ENCODE data around the gene MLLT3. TPM values are rescaled to one million over a fixed set of nuclear protein-coding genes. Genes with fewer than 3 reads are reported as not detected.

MLLT3 gene
- total RNA-seq, 1 experiment from 2014 or later = 24.4 TPM

DNA sequence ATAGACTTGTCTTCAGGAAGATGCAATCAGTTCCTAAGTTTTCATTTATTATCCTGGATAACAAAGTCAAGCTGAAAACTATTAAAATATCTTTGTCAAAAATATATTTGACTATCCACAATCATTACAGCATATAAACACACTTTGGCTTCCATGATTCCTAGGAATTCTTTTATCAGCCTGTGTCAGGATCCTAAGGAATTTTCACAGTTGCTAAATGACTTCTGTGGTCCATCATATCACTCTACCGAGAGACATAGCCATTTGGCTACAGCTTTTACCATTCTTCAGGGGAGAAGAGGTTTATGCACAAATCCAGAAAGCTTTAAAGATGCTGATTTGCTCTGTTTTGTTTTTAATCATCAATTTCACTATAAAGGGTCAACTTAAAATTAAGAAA lies 128.3 kb downstream of the MLLT3 start:
- TF ChIP-seq, protein P1, sequence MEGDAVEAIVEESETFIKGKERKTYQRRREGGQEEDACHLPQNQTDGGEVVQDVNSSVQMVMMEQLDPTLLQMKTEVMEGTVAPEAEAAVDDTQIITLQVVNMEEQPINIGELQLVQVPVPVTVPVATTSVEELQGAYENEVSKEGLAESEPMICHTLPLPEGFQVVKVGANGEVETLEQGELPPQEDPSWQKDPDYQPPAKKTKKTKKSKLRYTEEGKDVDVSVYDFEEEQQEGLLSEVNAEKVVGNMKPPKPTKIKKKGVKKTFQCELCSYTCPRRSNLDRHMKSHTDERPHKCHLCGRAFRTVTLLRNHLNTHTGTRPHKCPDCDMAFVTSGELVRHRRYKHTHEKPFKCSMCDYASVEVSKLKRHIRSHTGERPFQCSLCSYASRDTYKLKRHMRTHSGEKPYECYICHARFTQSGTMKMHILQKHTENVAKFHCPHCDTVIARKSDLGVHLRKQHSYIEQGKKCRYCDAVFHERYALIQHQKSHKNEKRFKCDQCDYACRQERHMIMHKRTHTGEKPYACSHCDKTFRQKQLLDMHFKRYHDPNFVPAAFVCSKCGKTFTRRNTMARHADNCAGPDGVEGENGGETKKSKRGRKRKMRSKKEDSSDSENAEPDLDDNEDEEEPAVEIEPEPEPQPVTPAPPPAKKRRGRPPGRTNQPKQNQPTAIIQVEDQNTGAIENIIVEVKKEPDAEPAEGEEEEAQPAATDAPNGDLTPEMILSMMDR (IDR thresholded peaks at IDR 0.05; ENCODE audit: insufficient read depth in 1 of 2, low read depth in 1 of 2, low read length in 1 of 2, severe bottlenecking in 1 of 2, unreplicated experiment in 1 of 2) = no peak
- H3K9me3 Mint-ChIP-seq (ENCODE audit: unreplicated experiment) = no peaks in the 10 kb centered on the region

DNA sequence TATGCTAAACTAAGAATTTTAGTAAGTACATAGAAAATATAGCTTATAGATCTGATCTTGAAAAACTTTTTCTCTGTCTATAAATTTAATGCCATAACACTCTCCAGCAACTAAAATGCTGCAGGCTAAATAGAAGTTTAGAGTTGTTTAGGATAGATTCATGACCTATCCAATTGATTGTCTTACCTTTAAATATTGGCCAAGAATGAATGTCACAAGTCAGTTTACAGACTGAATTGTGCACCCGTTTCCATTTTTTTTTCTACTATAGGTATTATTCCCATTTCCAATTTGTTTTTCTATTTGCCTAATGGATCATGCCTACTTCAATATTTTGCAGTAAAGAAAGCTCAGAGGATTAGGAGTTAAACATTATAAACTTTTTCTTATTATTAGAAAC lies 129.5 kb downstream of the MLLT3 start:
- CTCF ChIA-PET = no interaction called here
- intact Hi-C loops (cut with micrococcal nuclease; ENCODE audit: unreplicated experiment) = no loop called here
- no peaks in the 10 kb centered on the region for H3K27me3 Mint-ChIP-seq (ENCODE audit: insufficient read depth, unreplicated experiment)

More for the DNA sequence above, 128.3 kb downstream of the MLLT3 start:
- H3K4me1 Mint-ChIP-seq (ENCODE audit: low read depth, unreplicated experiment) = no peaks in the 10 kb centered on the region
- H3K9me3 ChIP-seq = no peaks in the 10 kb centered on the region
- no peak overlapping the region for H3K4me3 ChIP-seq (ENCODE audit: low read depth, low read length)
- no peaks in the 10 kb centered on the region for H3K4me1 ChIP-seq
- no peak overlapping the region for H3K4me3 Mint-ChIP-seq (ENCODE audit: unreplicated experiment)
- BruUV-seq (replicated peaks) = no TSS peak
- no peaks in the 10 kb centered on the region for H3K36me3 Mint-ChIP-seq (ENCODE audit: insufficient read depth, unreplicated experiment)
- H3K27ac Mint-ChIP-seq (ENCODE audit: unreplicated experiment) = no peak overlapping the region
- no peaks in the 10 kb centered on the region for H3K27me3 ChIP-seq (replicated peaks; ENCODE audit: control insufficient read depth, insufficient read depth, low read length)
- no peaks in the 10 kb centered on the region for H3K36me3 ChIP-seq (ENCODE audit: control insufficient read depth, insufficient read depth, low read length)
- DNase-seq = no peak
- ChIA-PET CTCF (no interaction called here), POLR2A (no interaction called here)
- H3K27me3 Mint-ChIP-seq (ENCODE audit: insufficient read depth, unreplicated experiment) = no peaks in the 10 kb centered on the region
- intact Hi-C loops (cut with micrococcal nuclease; ENCODE audit: unreplicated experiment) = no loop called here

DNA sequence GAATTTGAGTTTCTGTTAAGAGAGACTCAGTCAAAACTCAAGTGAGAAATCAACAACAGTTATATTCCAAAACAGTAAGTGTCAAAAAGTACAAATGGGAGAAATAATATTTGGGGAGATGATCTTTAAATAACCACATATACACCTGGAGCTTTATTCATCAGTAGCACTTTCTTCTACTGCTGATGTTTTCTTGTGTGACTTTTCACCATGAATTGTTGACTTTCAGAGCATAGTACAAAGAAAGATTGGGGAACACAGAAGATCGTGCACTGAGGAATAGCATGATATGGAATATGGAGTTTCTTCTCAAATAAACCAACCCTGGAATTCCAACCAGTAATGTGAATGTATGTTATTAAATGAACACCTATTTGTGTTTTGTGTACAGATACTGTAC lies 130.7 kb downstream of the MLLT3 start:
- Histone ChIP-seq H3K4me1 (no peaks in the 10 kb centered on the region), H3K9me3 (no peaks in the 10 kb centered on the region), H3K27me3 (replicated peaks; ENCODE audit: control insufficient read depth, insufficient read depth, low read length) (no peaks in the 10 kb centered on the region), H3K4me3 (ENCODE audit: low read depth, low read length) (no peak overlapping the region), H3K36me3 (ENCODE audit: control insufficient read depth, insufficient read depth, low read length) (no peaks in the 10 kb centered on the region)
- intact Hi-C loops (cut with micrococcal nuclease; ENCODE audit: unreplicated experiment) = no loop called here
- Mint-ChIP-seq H3K4me1 (ENCODE audit: low read depth, unreplicated experiment) (no peaks in the 10 kb centered on the region), H3K4me3 (ENCODE audit: unreplicated experiment) (no peak overlapping the region), H3K36me3 (ENCODE audit: insufficient read depth, unreplicated experiment) (no peaks in the 10 kb centered on the region), H3K9me3 (ENCODE audit: unreplicated experiment) (no peaks in the 10 kb centered on the region), H3K27me3 (ENCODE audit: insufficient read depth, unreplicated experiment) (no peaks in the 10 kb centered on the region), H3K27ac (ENCODE audit: unreplicated experiment) (no peak overlapping the region)
- DNase-seq = no peak
- POLR2A ChIA-PET = no interaction called here
- BruUV-seq (replicated peaks) = no TSS peak
- CTCF ChIA-PET = no interaction called here
- TF ChIP-seq, protein P1 (IDR thresholded peaks at IDR 0.05; ENCODE audit: insufficient read depth in 1 of 2, low read depth in 1 of 2, low read length in 1 of 2, severe bottlenecking in 1 of 2, unreplicated experiment in 1 of 2) = no peak

More for the DNA sequence above, 129.5 kb downstream of the MLLT3 start:
- no peak for DNase-seq
- TF ChIP-seq, protein P1 (IDR thresholded peaks at IDR 0.05; ENCODE audit: insufficient read depth in 1 of 2, low read depth in 1 of 2, low read length in 1 of 2, severe bottlenecking in 1 of 2, unreplicated experiment in 1 of 2) = no peak
- Histone ChIP-seq H3K9me3 (no peaks in the 10 kb centered on the region), H3K27me3 (replicated peaks; ENCODE audit: control insufficient read depth, insufficient read depth, low read length) (no peaks in the 10 kb centered on the region), H3K4me3 (ENCODE audit: low read depth, low read length) (no peak overlapping the region), H3K4me1 (no peaks in the 10 kb centered on the region), H3K36me3 (ENCODE audit: control insufficient read depth, insufficient read depth, low read length) (no peaks in the 10 kb centered on the region)
- no TSS peak for BruUV-seq (replicated peaks)
- Mint-ChIP-seq H3K27ac (ENCODE audit: unreplicated experiment) (no peak overlapping the region), H3K4me3 (ENCODE audit: unreplicated experiment) (no peak overlapping the region), H3K36me3 (ENCODE audit: insufficient read depth, unreplicated experiment) (no peaks in the 10 kb centered on the region), H3K9me3 (ENCODE audit: unreplicated experiment) (no peaks in the 10 kb centered on the region), H3K4me1 (ENCODE audit: low read depth, unreplicated experiment) (no peaks in the 10 kb centered on the region)
- POLR2A ChIA-PET = no interaction called here

Measured in Caco-2 (cell line).